ENCODE measurements around the gene SULF2. TPM values are rescaled to one million over a fixed set of nuclear protein-coding genes. Genes with fewer than 3 reads are reported as not detected.

SULF2 gene
- total and polyA plus RNA-seq, 8 donors = 11.3 to 42.0 (median 15.8) TPM

- no peaks in the 10 kb centered on the region for H3K36me3 ChIP-seq
- peaks cover 0 to 22% of the 10 kb centered on the region in 2 donors for H3K27me3 ChIP-seq
- no peak overlapping the region for H3K4me3 ChIP-seq
- no peak overlapping the region for H3K27ac ChIP-seq
- no peaks in the 10 kb centered on the region for H3K9me3 ChIP-seq
- DNase-seq (no peak), ATAC-seq (no peak)
- intact Hi-C loops (cut with DNase I) = no loop called here
- H3K4me1 ChIP-seq = no peaks in the 10 kb centered on the region
- no peak for TF ChIP-seq CTCF (IDR thresholded peaks at IDR 0.05)
Observed at GRCh38 chr20:47710665-47711045, 74.6 kb downstream of the SULF2 start.

GRCh38 chr20:47708953-47709833 is 76.1 kb downstream of the SULF2 start:
- peaks cover 0 to 5% of the 10 kb centered on the region in 2 donors for H3K4me1 ChIP-seq
- ATAC-seq (no peak), DNase-seq (no peak)
- H3K4me3 ChIP-seq = no peak overlapping the region
- no peak overlapping the region for H3K27ac ChIP-seq
- no peaks in the 10 kb centered on the region for H3K36me3 ChIP-seq
- peaks cover 0 to 12% of the 10 kb centered on the region in 2 donors for H3K27me3 ChIP-seq
- no peaks in the 10 kb centered on the region for H3K9me3 ChIP-seq
- TF ChIP-seq CTCF (IDR thresholded peaks at IDR 0.05) = no peak
- intact Hi-C loops (cut with DNase I) = no loop called here

- no peaks in the 10 kb centered on the region for H3K36me3 ChIP-seq
- intact Hi-C loops (cut with DNase I) = no loop called here
- peaks cover 0 to 5% of the 10 kb centered on the region in 2 donors for H3K4me1 ChIP-seq
- no peaks in the 10 kb centered on the region for H3K9me3 ChIP-seq
- no peak overlapping the region for H3K27ac ChIP-seq
- DNase-seq (no peak), ATAC-seq (no peak)
- peaks cover 0 to 12% of the 10 kb centered on the region in 2 donors for H3K27me3 ChIP-seq
- no peak for TF ChIP-seq CTCF (IDR thresholded peaks at IDR 0.05)
- no peak overlapping the region for H3K4me3 ChIP-seq
Observed at GRCh38 chr20:47708140-47708807, 77.0 kb downstream of the SULF2 start.

- H3K9me3 ChIP-seq = no peaks in the 10 kb centered on the region
- H3K4me1 ChIP-seq = peaks cover 0 to 5% of the 10 kb centered on the region in 2 donors
- peaks cover 0 to 12% of the 10 kb centered on the region in 2 donors for H3K27me3 ChIP-seq
- H3K4me3 ChIP-seq = no peak overlapping the region
- intact Hi-C loops (cut with DNase I) = no loop called here
- DNase-seq (no peak), ATAC-seq (no peak)
- H3K36me3 ChIP-seq = no peaks in the 10 kb centered on the region
- TF ChIP-seq CTCF (IDR thresholded peaks at IDR 0.05) = no peak
- no peak overlapping the region for H3K27ac ChIP-seq
Observed at GRCh38 chr20:47706345-47706744, 78.9 kb downstream of the SULF2 start.

GRCh38 chr20:47705497-47705856 is 79.8 kb downstream of the SULF2 start:
- no peak for DNase-seq
- Histone ChIP-seq H3K4me3 (no peak overlapping the region), H3K27me3 (peaks cover 0 to 4% of the 10 kb centered on the region in 2 donors), H3K36me3 (no peaks in the 10 kb centered on the region), H3K4me1 (peaks cover 0 to 5% of the 10 kb centered on the region in 2 donors), H3K9me3 (no peaks in the 10 kb centered on the region), H3K27ac (no peak overlapping the region)
- no peak for TF ChIP-seq CTCF (IDR thresholded peaks at IDR 0.05)
- ATAC-seq = no peak
- intact Hi-C loops (cut with DNase I) = no loop called here

All from left lung (tissue), 10 donors.